ENCODE measurements around the gene NOTO.

- no peak for TF ChIP-seq CTCF (conservative IDR thresholded peaks at IDR 0.05; ENCODE audit: low read depth, low read length)
- no peak for TF ChIP-seq EZH2 (IDR thresholded peaks at IDR 0.05; ENCODE audit: borderline replicate concordance, low read depth, low read length, poor library complexity, severe bottlenecking)
Measured at GRCh38 chr2:73249636-73250035, 47.3 kb downstream of the NOTO start.
